Esophagus muscularis mucosa (tissue), 3 donors: ENCODE measurements around the gene CHRNA5.

Experiments used
- CTCF ChIP-seq, 3 experiments: fragments of 200-600 bp in 2 of 3; fragments of 450-650 bp in 1 of 3; sonication (generic) in 2 of 3; IDR thresholded peaks; one replicate each; pipeline ENCODE4 v1.5.1; 2017 to 2019; ENCODE audit warnings: antibody characterized with exemption in 3 of 3, mild to moderate bottlenecking in 2 of 3, moderate library complexity in 1 of 3
- EP300 ChIP-seq: sonication (generic); formaldehyde crosslinking; IDR thresholded peaks from one replicate; pipeline ENCODE4 v1.6.1; 2017; ENCODE audit warnings: antibody characterized with exemption

DNA sequence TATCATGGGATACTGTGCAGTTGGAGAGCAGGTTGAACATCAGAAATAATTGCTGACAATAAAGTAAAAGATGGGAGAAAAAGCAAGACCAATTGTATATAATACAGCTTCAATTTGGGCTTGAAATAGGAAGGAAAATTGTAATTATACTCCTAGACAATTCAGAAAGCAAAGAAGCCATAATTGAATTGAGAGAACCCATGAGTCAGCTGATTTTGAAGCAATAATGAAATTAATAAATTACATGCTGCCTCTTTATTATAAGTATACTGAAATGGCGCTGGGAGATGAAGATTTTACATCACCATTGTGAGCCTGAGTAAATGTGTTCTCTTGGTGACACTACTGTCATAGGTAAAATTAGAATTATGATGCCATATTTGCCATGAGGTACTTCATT, 32.3 kb downstream of the CHRNA5 start:
- TF ChIP-seq CTCF (IDR thresholded peaks at IDR 0.05) (no peak), EP300 (no peak)
